Measurements from ENCODE around the gene ZNF473.

- TF ChIP-seq CTCF (IDR thresholded peaks at IDR 0.05), result no peak
- no peak for TF ChIP-seq POLR2A (IDR thresholded peaks at IDR 0.05)
Measured at GRCh38 chr19:49997709-49998108, 28.1 kb upstream of the ZNF473 start.
